Lung (tissue), 12 donors: Measurements from ENCODE around the gene A3GALT2. TPM values are rescaled to one million over a fixed set of nuclear protein-coding genes. Genes with fewer than 3 reads are reported as not detected.
"Not testable (repeated sequence)": the region's sequence is repeated elsewhere in the genome, so short reads cannot be mapped to it uniquely, and the experiment has no call there.

ENCODE experiments used
- ATAC-seq: fragments of 200-7000 bp; cut with Tn5 transposase; one replicate; pipeline ENCODE4 v1.9.1; 2020; ENCODE audit warnings: moderate number of reproducible peaks; ENCODE audit not compliant: insufficient read depth, low FRiP score
- DNase-seq, 3 donors: peaks; one replicate each; pipeline ENCODE4 v3.0.0-alpha.2; 2013 to 2017
- H3K27ac ChIP-seq, 2 donors: one replicate each; pipeline ENCODE4 v1.5.1; 2013; ENCODE audit warnings: mild to moderate bottlenecking in 2 of 2, moderate library complexity in 2 of 2, control low read depth in 1 of 2, inconsistent platforms in 1 of 2, low read depth in 1 of 2, low read length in 1 of 2
- H3K27me3 ChIP-seq, 3 donors: one replicate each; pipeline ENCODE4 v1.5.1; 2013; ENCODE audit warnings: low read length in 2 of 3; ENCODE audit not compliant: control insufficient read depth in 3 of 3, insufficient read depth in 3 of 3
- H3K36me3 ChIP-seq, 4 donors: one replicate each; pipeline ENCODE4 v1.5.1; 2013; ENCODE audit warnings: low read length in 4 of 4, mild to moderate bottlenecking in 1 of 4, moderate library complexity in 1 of 4; ENCODE audit not compliant: control insufficient read depth in 4 of 4, insufficient read depth in 4 of 4
- H3K4me1 ChIP-seq, 5 donors: one replicate each; pipeline ENCODE4 v1.5.1; 2013; ENCODE audit warnings: low read length in 5 of 5, mild to moderate bottlenecking in 2 of 5, moderate library complexity in 1 of 5; ENCODE audit not compliant: control insufficient read depth in 5 of 5, insufficient read depth in 5 of 5
- H3K4me3 ChIP-seq: one replicate; pipeline ENCODE4 v1.5.1; 2013; ENCODE audit warnings: mild to moderate bottlenecking, control low read depth, moderate library complexity
- H3K9ac ChIP-seq, 2 donors: one replicate each; pipeline ENCODE4 v1.5.1; 2013; ENCODE audit warnings: low read length in 2 of 2, control low read depth in 1 of 2; ENCODE audit not compliant: insufficient read depth in 1 of 2
- H3K9me3 ChIP-seq, 4 donors: one replicate each; pipeline ENCODE4 v1.5.1; 2013; ENCODE audit warnings: low read length in 3 of 4, mild to moderate bottlenecking in 1 of 4, moderate library complexity in 1 of 4; ENCODE audit not compliant: control insufficient read depth in 4 of 4, insufficient read depth in 3 of 4
- WGBS, 2 donors: extraction: QIAGEN DNeasy Blood & Tissue Kit; methylation state at CpG; one replicate each; pipeline ENCODE4 v1.1.7; 2013; 5-methylcytosine and 5-hydroxymethylcytosine counted together
- polyA plus RNA-seq, 2 donors: library from polyadenylated mRNA; stranded (reverse); fragments of 200-250 nt; gene quantifications; one replicate each; pipeline ENCODE4 v1.2.1, GENCODE V29; 2013
- total RNA-seq, 2 donors: library from RNA; depleted of rRNA in 1 of 2; stranded (reverse); fragments of >200 nt in 1 of 2; gene quantifications; one replicate each; pipeline ENCODE4 v1.2.1, GENCODE V29; 2014 to 2021
- TF ChIP-seq, protein P1 (sequence below): IDR thresholded peaks from 2 replicates; pipeline ENCODE4 v1.5.1; 2012; ENCODE audit warnings: mild to moderate bottlenecking; ENCODE audit errors: control extremely low read depth, extremely low read depth
- donor health status: control.
- donor health status: control.
- donor health status: Bipolar disorder and iron deficiency.
- donor health status: healthy.
- donor health status: DM: yes; HTN: yes; CAD: no.

A3GALT2 gene
- total and polyA plus RNA-seq, 4 donors, result 0.07 to 0.28 TPM; not detected in 2

GRCh38 chr1:33311706-33312412 is 9.0 kb downstream of the A3GALT2 start:
- WGBS, 2 donors, result 90 to 91% methylated on average over 7 of the region's 7 CpGs
- peaks cover 0 to 1% (median 0%) of the 10 kb centered on the region in 4 donors for H3K36me3 ChIP-seq
- peaks cover 0 to 3% (median 0%) of the 10 kb centered on the region in 3 donors for H3K27me3 ChIP-seq
- ATAC-seq, result no peak
- H3K9me3 ChIP-seq, result no peaks in the 10 kb centered on the region
- TF ChIP-seq, protein P1, sequence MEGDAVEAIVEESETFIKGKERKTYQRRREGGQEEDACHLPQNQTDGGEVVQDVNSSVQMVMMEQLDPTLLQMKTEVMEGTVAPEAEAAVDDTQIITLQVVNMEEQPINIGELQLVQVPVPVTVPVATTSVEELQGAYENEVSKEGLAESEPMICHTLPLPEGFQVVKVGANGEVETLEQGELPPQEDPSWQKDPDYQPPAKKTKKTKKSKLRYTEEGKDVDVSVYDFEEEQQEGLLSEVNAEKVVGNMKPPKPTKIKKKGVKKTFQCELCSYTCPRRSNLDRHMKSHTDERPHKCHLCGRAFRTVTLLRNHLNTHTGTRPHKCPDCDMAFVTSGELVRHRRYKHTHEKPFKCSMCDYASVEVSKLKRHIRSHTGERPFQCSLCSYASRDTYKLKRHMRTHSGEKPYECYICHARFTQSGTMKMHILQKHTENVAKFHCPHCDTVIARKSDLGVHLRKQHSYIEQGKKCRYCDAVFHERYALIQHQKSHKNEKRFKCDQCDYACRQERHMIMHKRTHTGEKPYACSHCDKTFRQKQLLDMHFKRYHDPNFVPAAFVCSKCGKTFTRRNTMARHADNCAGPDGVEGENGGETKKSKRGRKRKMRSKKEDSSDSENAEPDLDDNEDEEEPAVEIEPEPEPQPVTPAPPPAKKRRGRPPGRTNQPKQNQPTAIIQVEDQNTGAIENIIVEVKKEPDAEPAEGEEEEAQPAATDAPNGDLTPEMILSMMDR, result no peak
- H3K27ac ChIP-seq, result no peak overlapping the region
- H3K9ac ChIP-seq, result no peak overlapping the region
- no peak for DNase-seq
- no peak overlapping the region for H3K4me3 ChIP-seq
- H3K4me1 ChIP-seq, result peaks cover 0 to 6% (median 4%) of the 10 kb centered on the region in 5 donors

DNA sequence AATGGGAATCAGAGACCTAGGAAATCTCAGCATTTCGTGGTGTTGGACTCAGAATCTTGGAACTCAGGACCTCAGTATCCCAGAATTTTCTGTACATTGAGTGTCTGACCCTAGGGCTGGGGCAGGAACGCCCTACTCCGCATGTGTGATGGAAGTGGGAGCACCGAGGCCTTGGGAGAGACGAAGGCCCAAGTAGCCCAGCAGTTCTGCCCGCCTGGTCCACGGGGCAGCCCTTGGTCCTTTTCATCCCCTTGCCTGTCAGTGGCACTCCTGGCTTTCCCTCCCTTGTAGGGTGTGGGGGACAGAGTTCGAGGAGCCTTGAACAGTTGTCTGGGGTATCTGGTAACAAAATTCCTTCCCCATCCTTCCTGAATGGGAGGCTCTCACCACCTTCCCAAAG is 10.2 kb downstream of the A3GALT2 start:
- TF ChIP-seq, protein P1, result no peak
- Histone ChIP-seq H3K9me3 (no peaks in the 10 kb centered on the region), H3K9ac (no peak overlapping the region), H3K27ac (no peak overlapping the region), H3K36me3 (no peaks in the 10 kb centered on the region), H3K27me3 (peaks cover 0 to 4% (median 0%) of the 10 kb centered on the region in 3 donors), H3K4me1 (peaks cover 0 to 15% (median 6%) of the 10 kb centered on the region in 5 donors), H3K4me3 (no peak overlapping the region)
- no peak for ATAC-seq
- no peak for DNase-seq
- 66 to 81% methylated on average over 8 of the region's 8 CpGs for WGBS, 2 donors

DNA sequence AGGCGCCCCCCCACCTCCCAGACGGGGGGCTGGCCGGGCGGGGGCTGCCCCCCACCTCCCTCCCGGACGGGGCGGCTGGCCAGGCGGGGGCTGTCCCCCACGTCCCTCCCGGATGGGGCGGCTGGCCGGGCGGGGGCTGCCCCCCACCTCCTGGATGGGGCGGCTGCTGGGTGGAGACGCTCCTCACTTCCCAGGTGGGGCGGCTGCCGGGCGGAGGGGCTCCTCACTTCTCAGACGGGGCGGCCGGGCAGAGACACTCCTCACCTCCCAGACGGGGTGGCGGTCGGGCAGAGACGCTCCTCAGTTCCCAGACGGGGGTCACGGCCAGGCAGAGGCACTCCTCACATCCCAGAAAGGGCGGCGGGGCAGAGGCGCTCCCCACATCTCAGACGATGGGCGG is 11.5 kb downstream of the A3GALT2 start:
- WGBS, 2 donors, result 96 to 97% methylated on average over 30 to 32 of the region's 32 CpGs
- not testable (repeated sequence) for ATAC-seq, DNase-seq, H3K27me3 ChIP-seq, H3K9me3 ChIP-seq, H3K4me3 ChIP-seq, H3K9ac ChIP-seq, H3K36me3 ChIP-seq, H3K27ac ChIP-seq
- H3K4me1 ChIP-seq, result peaks cover 0 to 16% (median 6%) of the 10 kb centered on the region in 5 donors

- Histone ChIP-seq H3K27me3 (peaks cover 0 to 3% (median 0%) of the 10 kb centered on the region in 3 donors), H3K36me3 (no peaks in the 10 kb centered on the region), H3K4me3 (no peak overlapping the region), H3K9me3 (no peaks in the 10 kb centered on the region), H3K9ac (no peak overlapping the region), H3K27ac (no peak overlapping the region), H3K4me1 (peaks cover 0 to 16% (median 3%) of the 10 kb centered on the region in 5 donors)
- WGBS, 2 donors, result 74 to 75% methylated on average over 2 to 5 of the region's 5 CpGs
- DNase-seq (peak in 1 of 3 donors; percentile 2), ATAC-seq (no peak)
- TF ChIP-seq, protein P1, result no peak
Measured at GRCh38 chr1:33307494-33307864, 13.4 kb downstream of the A3GALT2 start.
